NCI-H187 (cell line): ENCODE results near the gene ALOXE3.

Experiments
- DNase-seq, 2 experiments: peaks; one replicate each; lab custom pipeline; 2025; lab: John Stamatoyannopoulos, UW

Gene ALOXE3

DNA sequence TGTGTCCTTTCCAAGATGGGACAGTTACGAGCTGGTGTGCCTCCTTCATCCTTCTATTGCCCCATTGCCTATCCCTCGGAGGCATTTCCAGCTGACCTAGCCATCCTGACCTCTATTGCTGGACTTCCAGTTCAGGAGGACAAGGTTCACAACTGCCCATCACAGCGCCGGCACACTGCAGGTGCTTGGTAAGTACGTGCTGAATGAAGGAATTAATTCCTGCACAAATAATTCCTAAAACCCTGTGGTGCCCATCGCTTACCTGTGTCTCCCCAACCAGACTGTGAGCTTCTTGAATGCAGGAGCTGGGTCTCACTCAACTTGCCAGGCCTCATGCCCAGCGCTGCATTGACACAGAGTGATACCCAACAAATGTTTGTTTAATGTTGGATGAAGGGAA is 66.5 kb downstream of the ALOXE3 start:
- DNase-seq: no peak

DNA sequence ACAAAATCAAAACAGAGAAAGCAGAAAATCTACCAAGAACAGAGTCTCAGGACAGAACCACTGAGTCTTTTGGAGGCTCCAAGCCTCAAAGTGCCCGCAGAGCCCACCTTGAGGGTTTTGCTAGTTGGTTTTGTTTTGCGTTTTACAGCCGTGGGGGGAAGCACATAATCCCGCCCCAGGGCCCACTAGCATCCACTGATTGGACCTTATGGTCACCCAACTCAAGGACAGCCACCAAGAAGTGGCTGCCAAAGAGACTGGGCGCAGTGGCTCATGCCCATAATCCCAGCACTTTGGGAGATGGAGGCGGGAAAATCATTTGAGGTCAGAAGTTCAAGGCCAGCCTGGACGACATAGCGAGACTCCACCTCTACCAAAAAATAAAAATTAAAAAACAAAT is 69.6 kb downstream of the ALOXE3 start:
- DNase-seq: no peak

DNA sequence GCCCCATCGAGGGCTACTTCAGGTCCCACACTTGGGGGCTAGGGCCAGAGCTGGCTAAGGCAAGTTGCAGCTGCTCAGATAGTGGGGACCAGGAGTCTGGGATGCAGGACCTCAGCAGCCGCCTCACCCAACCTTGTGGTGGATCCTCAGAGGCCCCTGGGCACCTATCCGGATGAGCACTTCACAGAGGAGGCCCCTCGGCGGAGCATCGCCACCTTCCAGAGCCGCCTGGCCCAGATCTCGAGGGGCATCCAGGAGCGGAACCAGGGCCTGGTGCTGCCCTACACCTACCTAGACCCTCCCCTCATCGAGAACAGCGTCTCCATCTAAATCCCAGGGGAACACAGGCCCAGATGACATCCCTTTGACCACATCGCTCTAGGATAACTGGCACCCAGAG is 70.1 kb downstream of the ALOXE3 start:
- DNase-seq: no peak

DNA sequence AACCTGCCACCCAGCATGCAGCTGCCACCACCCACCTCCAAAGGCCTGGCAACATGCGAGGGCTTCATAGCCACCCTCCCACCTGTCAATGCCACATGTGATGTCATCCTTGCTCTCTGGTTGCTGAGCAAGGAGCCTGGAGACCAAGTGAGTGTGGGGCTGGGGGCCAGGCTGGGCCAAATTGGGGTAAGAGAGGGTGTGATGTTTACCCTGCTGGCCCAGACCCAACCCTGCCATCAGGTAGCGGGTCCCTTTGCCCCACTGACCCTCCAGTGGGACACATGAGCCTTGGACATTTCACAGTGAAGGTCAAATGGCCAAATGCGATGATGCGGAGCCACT is 70.6 kb downstream of the ALOXE3 start:
- DNase-seq: no peak

DNA sequence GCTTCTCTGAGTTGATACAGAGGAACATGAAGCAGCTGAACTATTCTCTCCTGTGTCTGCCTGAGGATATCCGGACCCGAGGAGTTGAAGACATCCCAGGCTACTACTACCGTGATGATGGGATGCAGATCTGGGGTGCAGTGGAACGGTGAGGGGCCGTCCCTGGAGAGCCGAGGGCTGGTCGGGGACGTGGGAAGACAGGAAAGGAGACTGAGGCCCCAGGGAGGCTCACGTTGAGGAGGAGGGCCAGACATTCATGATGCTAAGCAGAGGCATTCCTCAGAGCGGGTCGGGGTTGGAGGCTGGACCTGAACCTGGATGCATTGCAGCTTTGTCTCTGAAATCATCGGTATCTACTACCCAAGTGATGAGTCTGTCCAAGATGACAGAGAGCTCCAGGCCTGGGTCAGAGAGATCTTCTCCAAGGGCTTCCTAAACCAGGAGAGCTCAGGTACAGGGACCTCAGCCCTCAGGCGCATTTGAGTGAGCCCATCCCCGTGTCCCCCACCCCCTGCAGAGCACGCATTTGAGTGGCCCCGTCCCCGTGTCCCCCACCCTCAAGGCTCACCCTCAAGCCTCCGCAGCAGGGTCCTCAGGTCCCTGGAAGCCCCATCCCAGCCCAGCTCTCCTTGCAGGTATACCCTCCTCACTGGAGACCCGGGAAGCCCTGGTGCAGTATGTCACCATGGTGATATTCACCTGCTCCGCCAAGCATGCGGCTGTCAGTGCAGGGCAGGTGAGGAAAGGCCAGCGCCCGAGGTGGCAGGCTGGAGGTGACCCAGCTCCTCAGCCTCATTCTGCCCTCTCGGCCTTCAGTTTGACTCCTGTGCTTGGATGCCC is 71.2 kb downstream of the ALOXE3 start:
- no peak for DNase-seq

DNA sequence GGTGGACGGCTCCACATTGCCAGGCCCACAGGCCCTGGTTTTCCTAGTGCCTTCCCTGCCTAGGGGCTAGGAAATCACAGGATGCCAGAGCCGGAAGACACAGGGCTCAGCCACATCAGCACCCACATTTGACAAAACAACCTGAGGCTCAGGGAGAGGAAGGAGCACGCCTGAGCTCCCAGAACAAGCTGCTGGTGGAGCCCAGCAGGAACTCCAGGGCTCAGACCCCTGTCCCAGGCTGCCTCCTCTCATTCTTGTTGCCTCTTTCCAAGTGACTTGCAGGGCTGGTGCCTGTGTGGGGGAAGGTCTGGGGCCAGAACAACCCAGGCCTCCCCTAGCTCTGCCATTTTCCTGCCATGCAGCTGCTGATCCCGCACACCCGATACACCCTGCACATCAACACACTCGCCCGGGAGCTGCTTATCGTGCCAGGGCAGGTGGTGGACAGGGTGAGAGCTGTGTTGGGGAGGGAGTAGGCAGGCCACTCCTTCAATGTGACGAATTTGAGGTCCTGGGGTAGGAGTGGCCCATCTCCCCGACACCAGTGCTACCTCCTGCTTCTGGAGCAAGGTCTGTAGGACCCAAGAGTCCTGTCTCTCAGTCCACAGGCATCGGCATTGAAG is 71.9 kb downstream of the ALOXE3 start:
- DNase-seq: no peak
